Mononuclear cell (primary cell): Measurements from ENCODE around the gene PCGF3. TPM values are rescaled to one million over a fixed set of nuclear protein-coding genes. Genes with fewer than 3 reads are reported as not detected.
"Not testable (repeated sequence)": the region's sequence is repeated elsewhere in the genome, so short reads cannot be mapped to it uniquely, and the experiment has no call there.

Experiments
- H3K27me3 ChIP-seq: 2 replicates; pipeline ENCODE4 v1.6.0; 2011; ENCODE audit warnings: low read length, control low read depth; ENCODE audit not compliant: insufficient read depth
- H3K4me1 ChIP-seq: 2 replicates; pipeline ENCODE4 v1.5.1; 2011; ENCODE audit warnings: mild to moderate bottlenecking, low read length, control low read depth; ENCODE audit not compliant: insufficient read depth
- H3K4me3 ChIP-seq: 2 replicates; pipeline ENCODE4 v1.5.1; 2011; ENCODE audit warnings: mild to moderate bottlenecking, low read length, moderate library complexity
- H3K9me3 ChIP-seq: 2 replicates; pipeline ENCODE4 v1.5.1; 2011; ENCODE audit warnings: low read depth, mild to moderate bottlenecking, control low read depth, low read length
- total RNA-seq: library from RNA; depleted of rRNA; stranded (reverse); fragments of >200 nt; gene quantifications from one replicate; pipeline ENCODE4 v1.2.3, GENCODE V29; 2012

The PCGF3 gene
- total RNA-seq, 1 donor, result 49.7 TPM

DNA sequence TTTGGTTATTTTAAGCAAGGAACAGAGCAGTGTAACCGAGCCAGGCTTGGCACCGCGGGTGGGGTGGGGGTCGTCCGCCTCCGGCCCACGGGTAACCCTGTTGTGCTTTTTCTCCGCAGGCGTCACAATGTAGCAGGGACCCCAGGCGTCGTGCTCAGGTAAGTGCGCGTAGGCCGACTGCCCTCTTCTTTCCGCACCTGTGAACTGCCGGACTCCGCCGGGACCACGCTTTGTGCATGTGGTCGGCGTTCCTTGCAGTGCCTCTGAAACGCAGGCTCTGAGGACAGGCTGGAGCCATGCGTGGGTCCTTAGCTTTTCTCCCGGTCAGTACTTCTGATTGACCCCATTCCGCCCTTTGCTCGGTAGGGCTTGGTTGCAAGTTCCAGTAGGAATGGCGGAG, 24.9 kb downstream of the PCGF3 start:
- no peaks in the 10 kb centered on the region for H3K27me3 ChIP-seq
- H3K4me3 ChIP-seq, result no peak overlapping the region
- peaks cover 3% of the 10 kb centered on the region for H3K4me1 ChIP-seq
- no peaks in the 10 kb centered on the region for H3K9me3 ChIP-seq

DNA sequence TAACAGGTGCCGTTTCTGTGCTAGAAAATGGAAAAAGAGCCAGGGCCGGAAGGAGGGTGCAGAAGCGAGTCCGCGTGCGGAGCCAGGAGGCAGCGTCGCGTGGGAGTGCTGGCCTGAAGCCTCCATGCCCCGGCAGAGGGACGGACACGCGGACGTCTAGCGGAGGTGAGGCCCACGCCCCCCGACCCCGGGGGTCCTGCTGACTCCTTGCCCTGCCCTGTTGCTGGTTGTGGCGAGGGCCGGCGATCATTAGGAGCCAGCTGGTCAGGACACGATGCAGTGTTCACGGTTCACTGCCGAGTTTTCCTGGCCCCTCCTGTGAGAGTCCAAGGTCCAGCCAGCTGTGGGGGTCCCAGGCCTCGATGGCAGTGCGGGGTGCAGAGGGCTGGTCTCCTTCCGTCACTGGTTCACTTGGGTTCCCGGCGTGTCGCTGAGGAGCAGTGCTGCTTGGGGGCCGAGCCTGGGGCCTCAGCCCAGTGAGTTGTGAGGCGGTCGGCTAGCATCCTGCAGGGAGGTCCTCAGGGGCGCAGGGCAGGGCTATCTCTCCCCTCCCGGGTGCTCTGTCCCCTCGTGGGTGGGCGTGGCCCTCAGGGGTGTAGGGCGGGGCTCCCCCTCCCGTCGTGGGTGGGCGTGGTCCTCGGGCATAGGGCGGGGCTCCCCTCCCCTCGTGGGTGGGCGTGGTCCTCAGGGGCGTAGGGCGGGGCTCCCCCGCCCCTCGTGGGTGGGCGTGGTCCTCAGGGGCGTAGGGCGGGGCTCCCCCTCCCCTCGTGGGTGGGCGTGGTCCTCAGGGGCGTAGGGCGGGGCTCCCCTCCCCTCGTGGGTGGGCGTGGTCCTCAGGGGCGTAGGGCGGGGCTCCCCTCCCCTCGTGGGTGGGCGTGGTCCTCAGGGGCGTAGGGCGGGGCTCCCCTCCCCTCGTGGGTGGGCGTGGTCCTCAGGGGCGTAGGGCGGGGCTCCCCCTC, 25.6 kb downstream of the PCGF3 start:
- not testable (repeated sequence) for H3K27me3 ChIP-seq, H3K4me3 ChIP-seq, H3K4me1 ChIP-seq, H3K9me3 ChIP-seq

DNA sequence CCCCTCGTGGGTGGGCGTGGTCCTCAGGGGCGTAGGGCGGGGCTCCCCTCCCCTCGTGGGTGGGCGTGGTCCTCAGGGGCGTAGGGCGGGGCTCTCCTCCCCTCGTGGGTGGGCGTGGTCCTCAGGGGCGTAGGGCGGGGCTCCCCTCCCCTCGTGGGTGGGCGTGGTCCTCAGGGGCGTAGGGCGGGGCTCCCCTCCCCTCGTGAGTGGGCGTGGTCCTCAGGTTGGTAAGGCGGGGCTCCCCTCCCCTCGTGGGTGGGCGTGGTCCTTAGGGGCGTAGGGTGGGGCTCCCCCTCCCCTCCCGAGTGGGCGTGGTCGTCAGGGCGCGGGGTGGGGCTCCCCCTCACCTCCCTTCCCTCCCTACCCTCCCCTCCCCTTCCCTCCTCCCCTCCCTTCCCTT, 26.3 kb downstream of the PCGF3 start:
- not testable (repeated sequence) for H3K9me3 ChIP-seq, H3K4me1 ChIP-seq, H3K4me3 ChIP-seq, H3K27me3 ChIP-seq

DNA sequence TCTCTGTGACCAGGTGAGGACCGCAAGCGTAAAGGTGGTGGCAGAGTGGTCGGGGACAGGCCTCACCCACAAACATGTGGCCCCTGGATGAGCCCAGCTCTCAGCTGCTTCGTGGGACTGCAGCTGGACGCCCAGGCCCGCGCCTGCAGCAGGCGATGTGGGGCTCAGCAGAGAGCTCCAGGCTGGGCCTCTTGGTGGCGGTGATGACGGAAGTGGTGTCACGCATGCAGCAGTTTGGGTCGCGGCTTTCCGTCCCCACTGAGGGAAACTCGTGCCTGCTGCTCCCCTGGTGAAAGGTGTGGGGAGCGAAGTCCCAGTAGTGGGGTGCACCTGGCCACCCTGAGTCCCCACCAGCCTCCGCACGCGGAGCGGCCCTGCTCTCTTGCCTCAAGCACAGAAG, 26.9 kb downstream of the PCGF3 start:
- H3K9me3 ChIP-seq, result no peaks in the 10 kb centered on the region
- H3K27me3 ChIP-seq, result no peaks in the 10 kb centered on the region
- H3K4me3 ChIP-seq, result no peak overlapping the region
- H3K4me1 ChIP-seq, result no peaks in the 10 kb centered on the region

DNA sequence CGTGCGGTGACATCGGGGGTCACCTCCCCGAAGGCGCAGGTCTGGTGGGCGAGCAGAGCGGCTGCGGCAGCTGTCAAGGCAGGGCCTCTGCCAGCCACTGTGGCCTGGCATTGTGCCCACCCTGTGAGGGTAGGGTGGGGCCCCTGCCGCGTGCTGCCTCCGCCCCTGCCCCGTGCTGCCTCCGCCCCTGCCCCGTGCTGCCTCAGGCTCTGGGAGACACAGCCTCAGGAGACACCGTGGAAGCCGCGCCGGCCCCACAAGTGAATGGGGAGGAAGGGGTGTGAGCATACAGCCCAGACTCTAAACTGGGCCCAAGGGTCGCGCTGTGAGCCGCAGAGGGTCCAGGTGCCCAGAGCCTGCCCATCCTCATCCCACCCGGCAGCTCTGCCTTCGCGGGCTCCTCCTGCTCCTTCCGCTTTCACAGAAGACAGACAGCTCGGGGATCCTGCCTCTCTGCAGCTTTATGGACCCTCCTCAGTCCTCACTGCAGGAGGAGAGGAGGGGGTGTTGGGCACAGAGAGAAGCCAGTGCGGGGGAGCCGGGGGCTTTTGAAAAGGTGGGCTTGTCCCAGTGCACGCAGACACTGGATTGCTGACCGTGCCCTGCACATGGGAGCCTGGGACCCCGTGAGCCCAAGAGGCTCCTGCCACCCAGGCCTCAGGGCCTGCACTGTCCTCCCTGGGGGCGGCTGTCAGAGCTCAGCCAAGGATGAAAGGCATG, 27.4 kb downstream of the PCGF3 start:
- no peaks in the 10 kb centered on the region for H3K4me1 ChIP-seq
- no peak overlapping the region for H3K4me3 ChIP-seq
- H3K9me3 ChIP-seq, result no peaks in the 10 kb centered on the region
- no peaks in the 10 kb centered on the region for H3K27me3 ChIP-seq

DNA sequence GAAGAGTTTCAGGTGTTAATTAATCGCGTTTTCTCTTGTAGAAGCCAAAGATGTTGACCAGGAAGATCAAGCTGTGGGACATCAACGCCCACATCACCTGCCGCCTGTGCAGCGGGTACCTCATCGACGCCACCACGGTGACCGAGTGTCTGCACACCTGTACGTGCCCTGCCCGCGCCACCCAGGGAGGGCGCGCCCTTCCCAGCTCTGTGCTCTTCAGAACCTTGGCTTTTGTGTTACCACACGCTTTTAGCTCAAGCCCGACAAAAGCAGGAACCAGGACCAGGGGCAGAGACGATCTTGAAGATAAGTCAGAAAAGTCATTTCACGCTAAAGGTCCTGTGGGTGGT, 28.0 kb downstream of the PCGF3 start:
- Histone ChIP-seq H3K4me1 (no peaks in the 10 kb centered on the region), H3K9me3 (no peaks in the 10 kb centered on the region), H3K4me3 (no peak overlapping the region), H3K27me3 (no peaks in the 10 kb centered on the region)

DNA sequence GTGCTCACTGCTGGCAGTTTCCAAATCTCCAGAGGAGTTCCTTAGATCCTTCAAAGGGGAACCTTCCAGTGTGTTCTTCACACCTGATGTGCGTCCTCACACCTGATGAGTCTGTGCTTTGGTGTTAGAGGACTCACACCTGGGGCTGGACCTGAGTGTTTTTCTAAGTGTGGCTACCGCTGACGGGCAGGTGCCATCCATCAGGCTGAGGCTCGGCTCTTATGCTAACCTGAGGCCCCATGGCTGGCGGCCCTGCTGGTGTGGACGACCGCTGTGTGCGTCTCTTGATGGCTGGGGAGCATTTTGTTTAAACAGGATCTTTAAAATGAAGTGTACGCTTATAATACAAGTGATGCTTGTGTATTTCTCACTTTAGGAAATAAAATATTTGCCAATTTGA, 28.4 kb downstream of the PCGF3 start:
- no peaks in the 10 kb centered on the region for H3K9me3 ChIP-seq
- no peaks in the 10 kb centered on the region for H3K4me1 ChIP-seq
- H3K4me3 ChIP-seq, result no peak overlapping the region
- H3K27me3 ChIP-seq, result no peaks in the 10 kb centered on the region

DNA sequence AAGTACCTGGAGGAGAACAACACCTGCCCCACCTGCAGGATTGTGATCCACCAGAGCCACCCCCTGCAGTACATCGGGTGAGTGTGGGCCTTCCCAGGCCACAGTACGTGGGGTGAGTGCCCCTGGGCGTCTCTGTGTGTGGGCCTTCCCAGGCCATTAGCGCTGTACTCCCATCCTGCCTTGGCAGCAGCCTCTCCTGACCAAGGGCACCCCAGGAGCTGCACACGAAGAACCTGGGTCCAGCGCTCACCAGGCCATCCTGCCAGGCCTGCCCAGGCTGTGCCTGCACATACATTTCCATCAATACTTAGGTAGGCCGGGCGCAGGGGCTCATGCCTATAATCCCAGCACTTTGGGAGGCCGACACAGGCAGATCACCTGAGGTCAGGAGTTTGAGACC, 29.3 kb downstream of the PCGF3 start:
- no peaks in the 10 kb centered on the region for H3K27me3 ChIP-seq
- no peaks in the 10 kb centered on the region for H3K9me3 ChIP-seq
- no peak overlapping the region for H3K4me3 ChIP-seq

DNA sequence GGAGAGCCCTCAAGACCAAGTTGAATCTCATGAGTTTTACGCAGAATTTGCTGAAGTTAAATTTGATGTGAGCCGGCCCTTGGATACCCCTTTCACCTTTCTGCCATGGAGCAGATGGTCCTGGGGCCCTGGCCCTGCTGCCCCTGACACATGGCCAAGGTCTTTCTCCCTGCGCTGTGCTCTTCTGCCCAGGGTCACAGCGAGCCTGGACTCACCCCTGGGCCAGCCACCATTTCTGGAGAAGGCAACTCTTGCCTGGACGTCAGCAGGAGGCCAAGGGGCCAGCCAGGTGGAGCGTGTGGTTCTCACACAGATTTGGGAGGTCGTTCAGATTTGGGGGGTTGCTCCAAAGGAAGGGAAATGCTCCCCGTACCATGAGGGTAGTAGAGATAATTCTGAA, 30.0 kb downstream of the PCGF3 start:
- Histone ChIP-seq H3K27me3 (no peaks in the 10 kb centered on the region), H3K9me3 (no peaks in the 10 kb centered on the region), H3K4me1 (no peaks in the 10 kb centered on the region), H3K4me3 (no peak overlapping the region)

More for the DNA sequence above, 29.3 kb downstream of the PCGF3 start:
- H3K4me1 ChIP-seq, result no peaks in the 10 kb centered on the region

DNA sequence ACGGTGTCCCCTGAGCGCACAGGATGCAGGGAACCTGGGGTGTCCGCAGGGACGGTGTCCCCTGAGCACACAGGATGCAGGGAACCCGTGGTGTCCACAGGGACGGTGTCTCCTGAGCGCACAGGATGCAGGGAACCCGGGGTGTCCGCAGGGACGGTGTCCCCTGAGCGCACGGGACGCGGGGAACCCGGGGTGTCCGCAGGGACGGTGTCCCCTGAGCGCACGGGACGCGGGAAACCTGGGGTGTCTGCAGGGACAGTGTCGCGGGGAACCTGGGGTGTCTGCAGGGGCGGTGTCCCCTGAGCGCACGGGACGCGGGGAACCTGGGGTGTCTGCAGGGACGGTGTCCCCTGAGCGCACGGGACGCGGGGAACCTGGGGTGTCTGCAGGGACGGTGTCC, 30.9 kb downstream of the PCGF3 start:
- not testable (repeated sequence) for H3K27me3 ChIP-seq, H3K4me1 ChIP-seq, H3K4me3 ChIP-seq, H3K9me3 ChIP-seq

DNA sequence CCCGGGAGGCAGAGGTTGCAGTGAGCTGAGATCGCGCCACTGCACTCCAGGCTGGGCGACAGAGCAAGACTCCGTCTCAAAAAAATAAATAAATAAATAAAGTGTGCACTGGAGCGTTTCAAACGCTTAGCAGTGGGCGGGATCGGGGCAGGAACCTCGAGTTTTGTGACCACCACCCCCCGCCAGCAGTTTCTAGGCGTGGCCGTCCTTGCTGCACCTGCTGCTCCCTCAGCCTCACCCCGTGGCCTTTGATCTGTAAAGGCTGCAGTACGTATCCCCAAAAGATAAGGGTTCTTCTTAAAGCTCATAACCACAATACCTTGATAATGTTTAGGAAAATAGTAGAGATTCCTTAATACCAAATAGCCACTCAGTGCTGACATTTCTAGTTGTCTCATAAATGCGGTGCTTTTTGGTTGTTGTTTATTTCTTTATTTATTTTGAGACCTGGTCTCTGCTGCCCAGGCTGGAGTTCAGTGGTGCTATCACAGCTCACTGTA, 33.2 kb downstream of the PCGF3 start:
- no peaks in the 10 kb centered on the region for H3K27me3 ChIP-seq
- H3K4me3 ChIP-seq, result no peak overlapping the region
- no peaks in the 10 kb centered on the region for H3K9me3 ChIP-seq

DNA sequence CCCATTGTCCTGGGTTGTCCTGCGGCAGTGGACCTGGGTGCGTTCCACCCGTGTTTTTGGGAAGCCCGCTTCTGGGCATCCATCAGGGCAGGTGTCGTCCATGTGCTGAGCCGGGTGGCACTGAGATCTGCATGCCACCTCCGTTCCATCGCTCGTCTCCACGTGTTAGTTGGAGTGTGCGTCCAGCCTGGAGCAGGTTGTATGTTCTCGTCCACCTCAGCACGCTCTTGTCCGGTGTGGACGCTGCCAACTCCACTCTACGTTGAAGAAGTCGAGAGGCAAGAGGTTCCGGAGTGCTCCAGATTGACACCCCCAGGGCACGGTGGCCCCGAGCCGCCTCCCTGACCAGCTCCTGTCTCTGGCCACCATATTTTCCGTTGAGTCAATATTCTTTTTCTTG, 33.9 kb downstream of the PCGF3 start:
- no peaks in the 10 kb centered on the region for H3K4me1 ChIP-seq
- H3K4me3 ChIP-seq, result no peak overlapping the region
- H3K27me3 ChIP-seq, result no peaks in the 10 kb centered on the region
- no peaks in the 10 kb centered on the region for H3K9me3 ChIP-seq

More for the DNA sequence above, 33.2 kb downstream of the PCGF3 start:
- no peaks in the 10 kb centered on the region for H3K4me1 ChIP-seq

DNA sequence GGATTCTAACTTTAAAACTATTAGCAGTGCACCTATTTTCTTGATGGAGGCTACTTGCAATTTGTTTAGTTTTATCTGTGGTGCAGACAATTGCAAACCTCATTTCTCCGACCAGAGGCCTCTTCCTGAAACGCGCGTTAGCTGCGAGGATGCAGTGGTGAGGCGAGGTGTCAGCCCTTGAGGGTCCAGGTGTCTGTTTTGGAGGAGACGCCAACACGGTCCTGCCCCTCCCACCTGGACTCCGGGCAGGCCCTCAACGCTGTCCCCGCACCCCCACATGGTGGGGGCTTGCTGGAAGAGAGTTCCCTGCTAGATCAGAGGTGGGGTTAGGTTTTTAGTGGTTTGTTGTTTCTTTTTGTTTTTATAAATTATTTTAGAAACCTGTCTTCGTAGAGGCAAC, 34.4 kb downstream of the PCGF3 start:
- H3K4me3 ChIP-seq, result no peak overlapping the region
- no peaks in the 10 kb centered on the region for H3K27me3 ChIP-seq
- H3K4me1 ChIP-seq, result no peaks in the 10 kb centered on the region
- H3K9me3 ChIP-seq, result no peaks in the 10 kb centered on the region

DNA sequence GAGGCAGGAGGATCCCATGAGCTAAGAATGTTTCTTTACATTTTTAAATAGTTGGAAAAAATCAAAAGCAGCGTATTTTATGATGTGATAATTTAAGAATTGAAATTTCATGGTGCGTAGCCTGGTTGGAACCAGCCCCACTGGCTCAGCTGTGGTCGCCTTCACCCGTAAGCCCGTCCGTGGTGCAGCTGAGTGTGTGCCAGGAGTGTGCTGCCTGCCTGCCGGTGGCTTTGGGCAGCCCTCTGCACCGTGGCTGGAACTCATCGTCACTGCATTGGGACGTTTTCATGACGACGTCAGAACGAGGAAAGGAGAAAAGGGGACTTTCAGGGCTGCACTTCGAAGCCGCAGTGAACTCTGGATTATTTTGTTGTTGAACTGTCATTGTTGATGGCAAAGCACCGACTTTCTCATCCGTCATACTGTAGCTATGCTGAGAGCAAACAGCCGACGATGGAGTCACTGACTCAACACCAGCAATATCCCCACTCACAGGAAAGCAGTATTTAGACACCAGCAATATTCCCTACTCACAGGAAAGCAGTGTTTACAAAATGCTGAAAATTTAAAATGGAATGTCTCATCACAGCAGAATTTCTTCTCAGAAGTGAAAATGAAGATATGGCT, 35.1 kb downstream of the PCGF3 start:
- Histone ChIP-seq H3K27me3 (no peaks in the 10 kb centered on the region), H3K9me3 (no peaks in the 10 kb centered on the region), H3K4me1 (no peaks in the 10 kb centered on the region), H3K4me3 (no peak overlapping the region)

DNA sequence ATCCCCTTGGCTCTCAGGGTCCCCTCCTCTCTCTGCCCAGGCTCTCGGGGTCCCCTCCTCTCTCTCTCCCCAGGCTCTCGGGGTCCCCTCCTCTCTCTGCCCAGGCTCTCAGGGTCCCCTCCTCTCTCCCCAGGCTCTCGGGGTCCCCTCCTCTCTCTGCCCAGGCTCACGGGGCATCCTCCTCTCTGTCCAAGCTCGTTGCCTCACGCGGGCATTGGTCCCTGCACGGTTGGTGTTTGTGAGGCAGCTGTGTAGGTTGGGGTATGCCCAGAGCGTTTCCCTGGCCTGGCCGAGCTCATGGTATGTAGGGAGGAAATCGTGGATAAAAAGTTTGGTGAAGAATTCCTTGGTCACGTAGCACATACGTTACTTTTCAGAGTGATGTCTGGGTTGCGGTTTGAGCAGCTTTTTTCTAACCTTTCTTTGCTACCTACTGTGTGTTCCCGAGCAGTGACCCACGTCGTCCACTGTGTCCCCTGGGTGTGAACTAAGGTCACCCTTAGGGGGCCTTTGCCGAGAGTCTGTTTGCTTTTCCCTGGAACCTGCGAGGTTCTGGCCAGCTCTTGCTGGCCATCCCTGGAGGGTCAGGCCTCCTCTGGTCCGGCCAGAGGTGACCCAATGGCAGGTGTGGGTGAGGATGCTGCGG, 36.6 kb downstream of the PCGF3 start:
- Histone ChIP-seq H3K4me1 (no peaks in the 10 kb centered on the region), H3K27me3 (no peaks in the 10 kb centered on the region), H3K9me3 (no peaks in the 10 kb centered on the region), H3K4me3 (no peak overlapping the region)
